ENCODE results near the gene IGF2.

GRCh38 chr11:2135648-2136201 is 3.5 kb downstream of the IGF2 start:
- TF ChIP-seq CTCF (IDR thresholded peaks at IDR 0.05; ENCODE audit: poor library complexity, severe bottlenecking): no peak
- no peak for TF ChIP-seq POLR2AphosphoS5 (IDR thresholded peaks at IDR 0.05)
- TF ChIP-seq RAD21 (conservative IDR thresholded peaks at IDR 0.05): no peak
